Right lobe of liver (tissue), 6 donors: ENCODE data around the gene MACF1. TPM values are rescaled to one million over a fixed set of nuclear protein-coding genes. Genes with fewer than 3 reads are reported as not detected.

Experiments
- ATAC-seq, 4 donors: fragments of 200-7000 bp; cut with Tn5 transposase; one replicate each; pipeline ENCODE4 v1.9.1; 2020; ENCODE audit warnings: mild to moderate bottlenecking in 4 of 4, moderate library complexity in 4 of 4
- DNase-seq, 3 donors: peaks; one replicate each; pipeline ENCODE4 v3.0.0-alpha.2; 2020
- H3K27ac ChIP-seq, 3 donors: fragments of 200-600 bp; one replicate each; pipeline ENCODE4 v1.8.0; 2022
- H3K27me3 ChIP-seq, 2 donors: fragments of 200-600 bp; one replicate each; pipeline ENCODE4 v1.8.0; 2022
- H3K36me3 ChIP-seq, 4 donors: fragments of 200-600 bp; sonication (generic) in 1 of 4; one replicate each; pipeline versions ENCODE4 v1.5.1 to v1.8.0; 2017 to 2022; ENCODE audit warnings: control low read depth in 1 of 4
- H3K4me1 ChIP-seq, 4 donors: fragments of 200-600 bp; sonication (generic) in 1 of 4; one replicate each; pipeline versions ENCODE4 v1.5.1 to v1.8.0; 2017 to 2022; ENCODE audit warnings: control low read depth in 1 of 4
- H3K4me3 ChIP-seq, 3 donors: fragments of 200-600 bp; one replicate each; pipeline ENCODE4 v1.8.0; 2022
- H3K9me3 ChIP-seq, 4 donors: fragments of 200-600 bp; sonication (generic) in 1 of 4; one replicate each; pipeline versions ENCODE4 v1.5.1 to v1.8.0; 2017 to 2022; ENCODE audit warnings: control low read depth in 1 of 4
- POLR2A ChIP-seq: fragments of 450-650 bp; IDR thresholded peaks from one replicate; pipeline ENCODE4 v1.6.1; 2017; ENCODE audit warnings: antibody characterized with exemption, mild to moderate bottlenecking
- WGBS: methylation state at CpG from one replicate; pipeline ENCODE4 v1.1.6; 2018; ENCODE audit warnings: low coverage, low lambda C conversion rate; ENCODE audit not compliant: insufficient coverage; ENCODE audit errors: missing lambda C conversion rate; 5-methylcytosine and 5-hydroxymethylcytosine counted together
- intact Hi-C, 2 donors: fragments of 100-400 bp; cut with DNase I; formaldehyde crosslinking; loops; one replicate each; pipeline versions ENCODE4 v1.11.2 to v1.14.1; 2022
- long read RNA-seq: library from polyadenylated mRNA; unstranded; transcript quantifications from one replicate; pipeline ENCODE4 v2.0.0, GENCODE V29; 2019
- total RNA-seq, 6 experiments: library from RNA; depleted of rRNA in 2 of 6; stranded (reverse); fragments of >200 nt in 2 of 6; fragmentation: NEBNext Ultra II Directional in 3 of 6; extraction: Animal tissue kit (Norgen Biotek cat#: 25700) in 3 of 6; gene quantifications; one replicate each; pipeline versions ENCODE4 v1.1.0 to v1.2.4, GENCODE V29; 2016 to 2023
- TF ChIP-seq, protein P1 (sequence below), 4 donors: fragments of 200-600 bp in 3 of 4; fragments of 450-650 bp in 1 of 4; IDR thresholded peaks; one replicate each; pipeline versions ENCODE4 v1.5.1 to v1.8.0; 2016 to 2022; ENCODE audit warnings: antibody characterized with exemption in 4 of 4, mild to moderate bottlenecking in 2 of 4
- donor health status: DM: no; HTN: yes; CAD: no.
- donor health status: DM: no; HTN: no; CAD: no.
- donor health status: DM: no; HTN: no; CAD: no.
- donor health status: DM: no; HTN: yes; CAD: no.
- donor health status: DM: no; HTN: yes; CAD: no.

MACF1 gene, protein sequence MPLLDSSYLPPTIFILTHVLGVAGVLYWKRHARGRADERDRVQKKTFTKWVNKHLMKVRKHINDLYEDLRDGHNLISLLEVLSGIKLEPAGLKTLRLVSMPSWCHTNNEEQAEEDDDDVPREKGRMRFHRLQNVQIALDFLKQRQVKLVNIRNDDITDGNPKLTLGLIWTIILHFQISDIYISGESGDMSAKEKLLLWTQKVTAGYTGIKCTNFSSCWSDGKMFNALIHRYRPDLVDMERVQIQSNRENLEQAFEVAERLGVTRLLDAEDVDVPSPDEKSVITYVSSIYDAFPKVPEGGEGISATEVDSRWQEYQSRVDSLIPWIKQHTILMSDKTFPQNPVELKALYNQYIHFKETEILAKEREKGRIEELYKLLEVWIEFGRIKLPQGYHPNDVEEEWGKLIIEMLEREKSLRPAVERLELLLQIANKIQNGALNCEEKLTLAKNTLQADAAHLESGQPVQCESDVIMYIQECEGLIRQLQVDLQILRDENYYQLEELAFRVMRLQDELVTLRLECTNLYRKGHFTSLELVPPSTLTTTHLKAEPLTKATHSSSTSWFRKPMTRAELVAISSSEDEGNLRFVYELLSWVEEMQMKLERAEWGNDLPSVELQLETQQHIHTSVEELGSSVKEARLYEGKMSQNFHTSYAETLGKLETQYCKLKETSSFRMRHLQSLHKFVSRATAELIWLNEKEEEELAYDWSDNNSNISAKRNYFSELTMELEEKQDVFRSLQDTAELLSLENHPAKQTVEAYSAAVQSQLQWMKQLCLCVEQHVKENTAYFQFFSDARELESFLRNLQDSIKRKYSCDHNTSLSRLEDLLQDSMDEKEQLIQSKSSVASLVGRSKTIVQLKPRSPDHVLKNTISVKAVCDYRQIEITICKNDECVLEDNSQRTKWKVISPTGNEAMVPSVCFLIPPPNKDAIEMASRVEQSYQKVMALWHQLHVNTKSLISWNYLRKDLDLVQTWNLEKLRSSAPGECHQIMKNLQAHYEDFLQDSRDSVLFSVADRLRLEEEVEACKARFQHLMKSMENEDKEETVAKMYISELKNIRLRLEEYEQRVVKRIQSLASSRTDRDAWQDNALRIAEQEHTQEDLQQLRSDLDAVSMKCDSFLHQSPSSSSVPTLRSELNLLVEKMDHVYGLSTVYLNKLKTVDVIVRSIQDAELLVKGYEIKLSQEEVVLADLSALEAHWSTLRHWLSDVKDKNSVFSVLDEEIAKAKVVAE (N-terminal part only)
- 100 to 1,000 TPM in 3 of 6 experiments, 10 to 100 TPM in 3; 78.4 to 141 (median 100) TPM for total RNA-seq
- long read RNA-seq, partial matches to known transcripts, result 3 of 6 reads
- long read RNA-seq, other reads (novel, unspliced or antisense), result 3 of 6 reads

DNA sequence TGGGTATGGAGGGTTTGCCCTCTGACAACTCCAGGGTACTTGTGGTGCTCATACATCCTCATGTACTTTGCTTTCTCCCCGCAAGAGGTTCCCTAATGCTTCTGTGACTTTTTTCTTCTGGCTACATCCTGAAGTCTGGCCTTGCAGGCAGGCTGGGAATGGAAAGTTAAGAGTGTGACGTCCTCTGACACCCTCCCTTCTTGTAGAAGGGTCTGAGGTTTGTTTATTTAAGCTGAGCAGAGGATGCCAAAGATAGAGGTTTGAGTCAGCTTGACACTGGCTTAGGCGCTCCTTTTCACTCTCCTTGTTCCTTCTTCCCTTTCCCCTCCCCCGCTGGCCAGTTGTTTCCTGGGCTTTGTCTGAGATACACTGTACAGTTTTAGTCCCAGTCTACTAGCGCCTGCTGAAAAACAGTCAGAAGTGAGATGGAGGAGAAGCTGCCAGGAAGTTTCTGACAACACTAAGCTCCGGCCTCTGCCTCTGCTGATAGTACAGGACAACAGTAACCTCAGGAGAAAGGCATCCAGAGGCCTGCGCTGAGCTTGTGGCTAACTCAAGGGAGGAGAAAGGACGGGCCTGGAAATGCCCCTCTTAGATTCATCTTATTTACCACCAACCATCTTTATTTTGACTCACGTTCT lies at the start of gene MACF1:
TSS of gene MACF1 (plus strand) at position 255 of the 641 bp plus-strand sequence. CDS start at position 583, 328 bp downstream.
- no peak for TF ChIP-seq POLR2A
- TF ChIP-seq, protein P1, sequence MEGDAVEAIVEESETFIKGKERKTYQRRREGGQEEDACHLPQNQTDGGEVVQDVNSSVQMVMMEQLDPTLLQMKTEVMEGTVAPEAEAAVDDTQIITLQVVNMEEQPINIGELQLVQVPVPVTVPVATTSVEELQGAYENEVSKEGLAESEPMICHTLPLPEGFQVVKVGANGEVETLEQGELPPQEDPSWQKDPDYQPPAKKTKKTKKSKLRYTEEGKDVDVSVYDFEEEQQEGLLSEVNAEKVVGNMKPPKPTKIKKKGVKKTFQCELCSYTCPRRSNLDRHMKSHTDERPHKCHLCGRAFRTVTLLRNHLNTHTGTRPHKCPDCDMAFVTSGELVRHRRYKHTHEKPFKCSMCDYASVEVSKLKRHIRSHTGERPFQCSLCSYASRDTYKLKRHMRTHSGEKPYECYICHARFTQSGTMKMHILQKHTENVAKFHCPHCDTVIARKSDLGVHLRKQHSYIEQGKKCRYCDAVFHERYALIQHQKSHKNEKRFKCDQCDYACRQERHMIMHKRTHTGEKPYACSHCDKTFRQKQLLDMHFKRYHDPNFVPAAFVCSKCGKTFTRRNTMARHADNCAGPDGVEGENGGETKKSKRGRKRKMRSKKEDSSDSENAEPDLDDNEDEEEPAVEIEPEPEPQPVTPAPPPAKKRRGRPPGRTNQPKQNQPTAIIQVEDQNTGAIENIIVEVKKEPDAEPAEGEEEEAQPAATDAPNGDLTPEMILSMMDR (IDR thresholded peaks at IDR 0.05), result peak in 3 of 4 donors; percentile 5 to 11 (median 11)
- no peaks in the 10 kb centered on the region for H3K36me3 ChIP-seq
- peak within 1 kb of the TSS in 2 of 3 donors; percentile 0 to 10 for H3K4me3 ChIP-seq
- peak within 1 kb of the TSS; percentile 14 to 81 (median 64) for H3K27ac ChIP-seq
- intact Hi-C loops, result loop anchor here in 1 of 2 donors (10.0 kb wide), 1 partner anchor 50 kb away; no protein-coding TSS in a partner anchor
- peaks cover 0 to 24% (median 11%) of the 10 kb centered on the region in 4 donors for H3K4me1 ChIP-seq
- 42% methylated on average over 9 of the region's 9 CpGs for WGBS
- no peaks in the 10 kb centered on the region for H3K9me3 ChIP-seq
- ATAC-seq, result peak; percentile 56 to 83 (median 64)
- H3K27me3 ChIP-seq, result no peaks in the 10 kb centered on the region
- peak in 1 of 3 donors; percentile 50 for DNase-seq

DNA sequence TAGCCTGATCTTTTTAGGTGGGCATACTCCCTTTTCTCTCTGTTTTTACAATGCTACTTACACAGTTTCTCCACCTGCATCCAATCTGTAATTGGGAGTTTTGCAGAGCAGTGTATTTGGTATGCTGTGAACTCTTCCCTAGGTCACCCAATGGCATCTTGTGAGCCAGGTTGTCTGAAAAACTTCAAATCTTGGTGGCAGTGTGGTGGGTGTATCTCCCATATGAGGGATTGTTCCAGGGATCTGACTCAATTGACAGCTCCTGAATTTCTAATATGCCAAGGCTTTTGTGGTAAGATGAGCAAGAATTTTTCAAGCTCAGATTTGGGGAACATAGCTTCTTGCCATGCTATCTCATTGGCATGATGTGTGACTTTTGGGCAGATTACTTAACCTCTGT lies 47.2 kb upstream of the MACF1 start:
- no peaks in the 10 kb centered on the region for H3K9me3 ChIP-seq
- TF ChIP-seq, protein P1 (IDR thresholded peaks at IDR 0.05), result no peak
- no peak for TF ChIP-seq POLR2A
- ATAC-seq, result peak in 1 of 4 donors; percentile 1

DNA sequence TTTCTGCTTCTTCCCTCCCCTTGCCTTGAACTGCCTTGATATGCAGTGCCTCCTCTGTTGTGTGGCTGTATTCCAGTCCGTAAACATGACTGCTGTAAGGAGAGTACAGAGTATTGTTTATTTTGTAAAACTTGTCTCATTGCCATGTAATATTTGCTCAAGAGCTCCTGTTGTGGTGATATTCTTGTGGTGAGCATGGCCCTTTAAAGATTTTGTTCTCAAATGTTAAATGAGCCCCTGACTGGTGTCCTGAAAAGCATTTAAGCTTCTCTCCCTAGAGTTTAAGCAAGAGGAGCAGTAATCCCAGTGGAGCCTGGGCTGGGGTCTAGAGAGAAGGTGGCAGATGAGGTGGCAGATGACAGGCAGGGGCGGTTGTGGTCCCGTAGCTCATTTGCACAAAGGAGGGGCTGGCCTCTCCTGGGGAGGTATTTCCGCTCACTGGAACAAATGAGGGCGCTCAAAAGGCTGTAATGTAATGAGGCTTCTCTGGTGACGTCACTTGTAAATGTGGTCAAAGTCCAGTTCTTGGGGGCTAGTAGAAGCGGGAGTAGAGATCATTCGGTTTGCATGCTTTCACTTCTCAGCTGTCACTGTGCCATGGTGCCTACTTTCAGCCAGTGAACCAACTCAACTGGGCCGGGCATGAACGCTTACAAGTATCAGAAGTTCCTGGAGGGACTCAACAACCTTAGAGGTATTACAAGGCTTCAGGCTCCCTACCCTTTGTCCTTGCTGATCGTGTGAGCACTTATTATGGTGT lies 46.0 kb upstream of the MACF1 start:
- 37% methylated on average over 9 of the region's 11 CpGs for WGBS
- Histone ChIP-seq H3K27me3 (no peaks in the 10 kb centered on the region), H3K36me3 (no peaks in the 10 kb centered on the region), H3K4me3 (peak overlapping the region; percentile 21 to 57 (median 52)), H3K27ac (peak overlapping the region; percentile 72 to 95 (median 90)), H3K4me1 (peaks cover 0 to 75% (median 28%) of the 10 kb centered on the region in 4 donors), H3K9me3 (no peaks in the 10 kb centered on the region)
- ATAC-seq, result peak; percentile 74 to 90 (median 82)
- intact Hi-C loops, result no loop called here
- peak; percentile 66 for TF ChIP-seq POLR2A
- TF ChIP-seq, protein P1 (IDR thresholded peaks at IDR 0.05), result no peak
- peak; percentile 64 to 93 (median 86) for DNase-seq

More for the DNA sequence above, 47.2 kb upstream of the MACF1 start:
- Histone ChIP-seq H3K27ac (peak overlapping the region in 2 of 3 donors; percentile 90 to 95), H3K4me1 (peaks cover 0 to 87% (median 34%) of the 10 kb centered on the region in 4 donors), H3K4me3 (no peak overlapping the region), H3K27me3 (no peaks in the 10 kb centered on the region), H3K36me3 (no peaks in the 10 kb centered on the region)
- intact Hi-C loops, result no loop called here
- no peak for DNase-seq
